ENCODE data around the gene FCRL6. TPM values are rescaled to one million over a fixed set of nuclear protein-coding genes. Genes with fewer than 3 reads are reported as not detected.

FCRL6 gene
- total and polyA plus RNA-seq, 12 donors, result 0.11 to 2.2 (median 0.37) TPM; not detected in 3

DNA sequence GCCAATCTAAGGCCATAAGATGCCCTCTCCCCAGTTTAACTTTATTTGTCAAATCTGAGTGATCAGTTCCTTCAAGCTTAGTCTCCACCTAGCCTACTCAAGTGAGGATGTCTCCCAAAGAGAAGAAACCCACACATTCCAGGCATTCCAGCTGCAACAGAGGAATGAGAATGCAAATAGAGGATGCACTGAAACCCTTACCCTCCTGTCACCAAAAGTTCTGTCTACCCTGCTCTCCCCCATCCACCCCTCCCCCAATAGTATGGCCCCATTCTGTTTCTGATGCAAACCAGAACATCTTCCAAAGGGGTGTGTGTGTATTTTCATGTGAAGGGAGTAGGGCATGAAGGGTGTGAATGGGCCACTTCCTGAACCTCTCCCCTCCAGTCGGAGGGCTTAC, 18.4 kb upstream of the FCRL6 start:
- 63 to 92% (median 87%) methylated on average over 1 of the region's 1 CpG for WGBS, 4 donors
- peaks cover 6 to 41% of the 10 kb centered on the region in 2 donors for H3K4me1 ChIP-seq (replicated peaks in 1 of 2)
- no peaks in the 10 kb centered on the region for H3K36me3 ChIP-seq (replicated peaks in 1 of 2)
- no peak overlapping the region for H3K4me3 ChIP-seq
- no peak overlapping the region for H3K27ac ChIP-seq
- DNase-seq, result no peak
- H3K27me3 ChIP-seq, result no peaks in the 10 kb centered on the region
- no peak for TF ChIP-seq POLR2A (IDR thresholded peaks at IDR 0.05)
- TF ChIP-seq, protein P1, sequence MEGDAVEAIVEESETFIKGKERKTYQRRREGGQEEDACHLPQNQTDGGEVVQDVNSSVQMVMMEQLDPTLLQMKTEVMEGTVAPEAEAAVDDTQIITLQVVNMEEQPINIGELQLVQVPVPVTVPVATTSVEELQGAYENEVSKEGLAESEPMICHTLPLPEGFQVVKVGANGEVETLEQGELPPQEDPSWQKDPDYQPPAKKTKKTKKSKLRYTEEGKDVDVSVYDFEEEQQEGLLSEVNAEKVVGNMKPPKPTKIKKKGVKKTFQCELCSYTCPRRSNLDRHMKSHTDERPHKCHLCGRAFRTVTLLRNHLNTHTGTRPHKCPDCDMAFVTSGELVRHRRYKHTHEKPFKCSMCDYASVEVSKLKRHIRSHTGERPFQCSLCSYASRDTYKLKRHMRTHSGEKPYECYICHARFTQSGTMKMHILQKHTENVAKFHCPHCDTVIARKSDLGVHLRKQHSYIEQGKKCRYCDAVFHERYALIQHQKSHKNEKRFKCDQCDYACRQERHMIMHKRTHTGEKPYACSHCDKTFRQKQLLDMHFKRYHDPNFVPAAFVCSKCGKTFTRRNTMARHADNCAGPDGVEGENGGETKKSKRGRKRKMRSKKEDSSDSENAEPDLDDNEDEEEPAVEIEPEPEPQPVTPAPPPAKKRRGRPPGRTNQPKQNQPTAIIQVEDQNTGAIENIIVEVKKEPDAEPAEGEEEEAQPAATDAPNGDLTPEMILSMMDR (IDR thresholded peaks at IDR 0.05), result no peak
- no peaks in the 10 kb centered on the region for H3K9me3 ChIP-seq (replicated peaks in 1 of 3)
- intact Hi-C loops (cut with DNase I), result no loop called here

DNA sequence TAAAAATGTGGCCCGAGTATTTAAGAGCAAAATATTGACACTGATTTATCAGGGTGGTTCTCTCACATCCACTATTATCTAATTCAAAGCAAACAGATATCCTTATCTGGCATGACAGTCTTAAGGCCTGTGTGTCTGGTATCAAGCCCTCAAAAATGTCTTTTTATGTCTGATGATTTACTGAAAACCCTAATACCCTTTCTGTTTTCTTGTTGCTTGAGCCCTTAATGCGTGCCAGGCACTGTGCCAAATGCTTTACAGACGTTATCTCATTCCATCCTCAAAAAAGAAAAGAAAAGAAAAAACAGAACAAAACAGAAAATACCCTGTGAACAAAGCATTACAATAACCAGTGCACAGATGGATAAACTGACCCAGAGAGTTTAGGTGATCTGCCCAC, 15.7 kb upstream of the FCRL6 start:
- 12 to 21% (median 19%) methylated on average over 3 of the region's 3 CpGs for WGBS, 4 donors
- intact Hi-C loops (cut with DNase I), result no loop called here

DNA sequence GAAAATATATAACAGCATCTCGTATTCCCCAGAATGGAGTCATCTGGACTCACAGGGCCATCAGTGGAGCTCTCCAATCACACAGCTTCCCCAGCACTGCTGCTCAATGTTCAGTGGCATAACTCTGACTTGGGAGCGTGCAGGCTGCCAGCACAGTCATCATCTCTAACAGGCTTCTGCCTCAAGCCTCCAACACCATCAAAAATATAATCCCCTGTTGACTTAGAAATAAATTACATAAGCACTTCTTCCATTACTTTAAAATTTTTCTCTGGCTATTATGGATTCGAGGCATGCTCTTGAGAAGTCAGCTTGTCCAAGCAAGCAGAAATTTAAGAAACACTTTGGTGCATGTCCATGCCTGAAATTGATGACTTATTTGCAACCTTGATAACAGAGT, 15.2 kb upstream of the FCRL6 start:
- H3K9me3 ChIP-seq (replicated peaks in 1 of 3), result no peaks in the 10 kb centered on the region

More for the DNA sequence above, 15.7 kb upstream of the FCRL6 start:
- peaks cover 3 to 24% of the 10 kb centered on the region in 2 donors for H3K4me1 ChIP-seq (replicated peaks in 1 of 2)
- H3K9me3 ChIP-seq (replicated peaks in 1 of 3), result no peaks in the 10 kb centered on the region
- peak in 3 of 7 donors; percentile 26 to 65 (median 56) for DNase-seq
- no peak overlapping the region for H3K4me3 ChIP-seq
- no peaks in the 10 kb centered on the region for H3K36me3 ChIP-seq (replicated peaks in 1 of 2)
- TF ChIP-seq, protein P1 (IDR thresholded peaks at IDR 0.05), result no peak
- no peak for TF ChIP-seq POLR2A (IDR thresholded peaks at IDR 0.05)
- no peaks in the 10 kb centered on the region for H3K27me3 ChIP-seq
- peak overlapping the region in 1 of 5 donors; percentile 27 for H3K27ac ChIP-seq

DNA sequence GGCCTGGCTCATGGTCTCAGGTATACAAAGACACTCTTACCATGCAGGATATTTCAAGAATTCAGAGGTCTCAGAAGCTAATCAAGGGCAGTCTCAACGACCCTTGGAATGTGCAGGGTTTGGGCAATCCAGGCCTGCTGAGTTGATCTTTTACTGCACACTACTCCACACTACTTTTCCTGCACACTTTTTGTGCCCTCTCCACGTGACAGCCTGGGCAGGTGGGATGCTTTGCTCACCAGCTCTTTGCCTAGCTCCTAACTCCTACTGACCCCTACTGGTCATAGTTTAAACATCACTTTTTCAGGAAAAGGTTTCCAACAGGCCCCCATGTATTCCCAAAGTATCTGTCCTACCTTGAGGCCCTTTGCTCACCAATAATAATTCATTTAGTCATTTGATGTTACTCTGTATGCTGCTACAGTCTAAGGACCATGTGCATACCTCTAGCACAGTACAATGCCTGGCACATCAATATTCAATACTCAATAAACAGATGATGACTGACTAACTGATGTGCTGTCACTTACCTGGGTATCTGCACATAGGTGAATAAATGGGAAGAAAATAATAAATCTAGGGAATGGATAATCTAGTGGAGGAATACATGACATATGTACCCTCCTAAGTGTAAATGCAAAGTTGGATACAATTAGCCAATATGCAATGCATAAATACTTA, 11.8 kb upstream of the FCRL6 start:
- DNase-seq, result peak in 3 of 7 donors; percentile 26 to 37 (median 29)
- Histone ChIP-seq H3K27ac (no peak overlapping the region), H3K36me3 (replicated peaks in 1 of 2) (no peaks in the 10 kb centered on the region), H3K9me3 (replicated peaks in 1 of 3) (no peaks in the 10 kb centered on the region), H3K27me3 (no peaks in the 10 kb centered on the region), H3K4me3 (no peak overlapping the region), H3K4me1 (replicated peaks in 1 of 2) (peaks cover 0 to 20% of the 10 kb centered on the region in 2 donors)
- intact Hi-C loops (cut with DNase I), result loop anchor here in 1 of 2 donors (10.0 kb wide), 1 partner anchor 214 kb away; no protein-coding TSS in a partner anchor
- 12 to 22% (median 17%) methylated on average over 2 of the region's 2 CpGs for WGBS, 4 donors
- TF ChIP-seq, protein P1 (IDR thresholded peaks at IDR 0.05), result peak; percentile 27 to 63 (median 54)
- no peak for TF ChIP-seq POLR2A (IDR thresholded peaks at IDR 0.05)

More for the DNA sequence above, 15.2 kb upstream of the FCRL6 start:
- Histone ChIP-seq H3K4me1 (replicated peaks in 1 of 2) (peaks cover 0 to 20% of the 10 kb centered on the region in 2 donors), H3K36me3 (replicated peaks in 1 of 2) (no peaks in the 10 kb centered on the region), H3K27me3 (no peaks in the 10 kb centered on the region), H3K27ac (peak overlapping the region in 1 of 5 donors; percentile 27), H3K4me3 (no peak overlapping the region)
- no peak for TF ChIP-seq POLR2A (IDR thresholded peaks at IDR 0.05)
- TF ChIP-seq, protein P1 (IDR thresholded peaks at IDR 0.05), result no peak
- peak in 6 of 7 donors; percentile 33 to 69 (median 56) for DNase-seq
- intact Hi-C loops (cut with DNase I), result no loop called here
- 41 to 56% (median 45%) methylated on average over 3 of the region's 3 CpGs for WGBS, 4 donors
